ENCODE data around the gene SPP2. TPM values are rescaled to one million over a fixed set of nuclear protein-coding genes. Genes with fewer than 3 reads are reported as not detected.
A peak's percentile ranks its signal among the peaks of the same experiment; 100 is the strongest.

SPP2 gene
- total RNA-seq, 1 experiment from 2014 or later: not detected

- Mint-ChIP-seq H3K4me3 (ENCODE audit: unreplicated experiment) (no peak overlapping the region), H3K27me3 (ENCODE audit: insufficient read depth, unreplicated experiment) (no peaks in the 10 kb centered on the region), H3K27ac (ENCODE audit: low read depth, unreplicated experiment) (no peak overlapping the region), H3K36me3 (ENCODE audit: insufficient read depth, unreplicated experiment) (no peaks in the 10 kb centered on the region), H3K9me3 (ENCODE audit: unreplicated experiment) (peaks cover 15% of the 10 kb centered on the region), H3K4me1 (ENCODE audit: insufficient read depth, unreplicated experiment) (peaks cover 18% of the 10 kb centered on the region)
- intact Hi-C loops (cut with micrococcal nuclease): no loop called here
- no TSS peak for BruUV-seq (replicated peaks)
- TF ChIP-seq, protein P1, sequence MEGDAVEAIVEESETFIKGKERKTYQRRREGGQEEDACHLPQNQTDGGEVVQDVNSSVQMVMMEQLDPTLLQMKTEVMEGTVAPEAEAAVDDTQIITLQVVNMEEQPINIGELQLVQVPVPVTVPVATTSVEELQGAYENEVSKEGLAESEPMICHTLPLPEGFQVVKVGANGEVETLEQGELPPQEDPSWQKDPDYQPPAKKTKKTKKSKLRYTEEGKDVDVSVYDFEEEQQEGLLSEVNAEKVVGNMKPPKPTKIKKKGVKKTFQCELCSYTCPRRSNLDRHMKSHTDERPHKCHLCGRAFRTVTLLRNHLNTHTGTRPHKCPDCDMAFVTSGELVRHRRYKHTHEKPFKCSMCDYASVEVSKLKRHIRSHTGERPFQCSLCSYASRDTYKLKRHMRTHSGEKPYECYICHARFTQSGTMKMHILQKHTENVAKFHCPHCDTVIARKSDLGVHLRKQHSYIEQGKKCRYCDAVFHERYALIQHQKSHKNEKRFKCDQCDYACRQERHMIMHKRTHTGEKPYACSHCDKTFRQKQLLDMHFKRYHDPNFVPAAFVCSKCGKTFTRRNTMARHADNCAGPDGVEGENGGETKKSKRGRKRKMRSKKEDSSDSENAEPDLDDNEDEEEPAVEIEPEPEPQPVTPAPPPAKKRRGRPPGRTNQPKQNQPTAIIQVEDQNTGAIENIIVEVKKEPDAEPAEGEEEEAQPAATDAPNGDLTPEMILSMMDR (IDR thresholded peaks at IDR 0.05; ENCODE audit: unreplicated experiment): no peak
- CTCF ChIA-PET: interaction anchor here (0.6 to 1.1 kb wide), 3 partner anchors 13 to 821 kb away, joined by 3 read pairs; no protein-coding TSS in a partner anchor
- no peak for DNase-seq (ENCODE audit: unreplicated experiment)
- POLR2A ChIA-PET: no interaction called here
Observed at GRCh38 chr2:234046521-234046920, 4.0 kb upstream of the SPP2 start.

DNA sequence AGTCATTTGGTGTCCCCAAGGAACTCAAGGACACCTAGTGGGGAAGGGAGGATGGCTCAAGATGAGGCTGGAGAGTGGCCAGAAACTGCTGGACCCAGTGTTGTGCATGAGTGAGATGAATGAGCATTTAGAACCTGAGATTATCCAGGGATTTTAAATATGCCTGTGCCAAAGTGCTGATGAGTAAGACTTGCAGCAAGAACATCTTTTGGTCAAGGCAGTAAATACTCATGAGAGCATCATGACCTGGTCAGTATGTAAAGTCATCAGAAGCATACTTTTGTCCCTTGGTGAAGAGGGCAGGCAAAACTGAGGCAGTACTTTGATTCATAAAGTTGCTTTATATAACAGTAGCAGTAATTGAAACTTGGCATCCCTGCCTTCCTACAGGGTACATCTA lies 3.1 kb upstream of the SPP2 start:
- Mint-ChIP-seq H3K36me3 (ENCODE audit: insufficient read depth, unreplicated experiment) (no peaks in the 10 kb centered on the region), H3K27me3 (ENCODE audit: insufficient read depth, unreplicated experiment) (no peaks in the 10 kb centered on the region), H3K27ac (ENCODE audit: low read depth, unreplicated experiment) (no peak overlapping the region), H3K4me1 (ENCODE audit: insufficient read depth, unreplicated experiment) (peaks cover 18% of the 10 kb centered on the region), H3K4me3 (ENCODE audit: unreplicated experiment) (no peak overlapping the region), H3K9me3 (ENCODE audit: unreplicated experiment) (peaks cover 15% of the 10 kb centered on the region)
- CTCF ChIA-PET: interaction anchor here (0.6 to 1.1 kb wide), 3 partner anchors 12 to 820 kb away, joined by 3 to 4 read pairs (median 3); no protein-coding TSS in a partner anchor
- TF ChIP-seq, protein P1 (IDR thresholded peaks at IDR 0.05; ENCODE audit: unreplicated experiment): no peak
- intact Hi-C loops (cut with micrococcal nuclease): no loop called here
- no peak for DNase-seq (ENCODE audit: unreplicated experiment)
- BruUV-seq (replicated peaks): no TSS peak
- POLR2A ChIA-PET: no interaction called here

- ChIA-PET CTCF (interaction anchor here (0.5 to 0.7 kb wide), 2 partner anchors 66 to 155 kb away, joined by 3 to 4 read pairs; no protein-coding TSS in a partner anchor), POLR2A (interaction anchor here (0.7 kb wide), 1 partner anchor 11 kb away, joined by 3 read pairs; no protein-coding TSS in a partner anchor)
- intact Hi-C loops (cut with micrococcal nuclease): no loop called here
- DNase-seq (ENCODE audit: unreplicated experiment): peak; percentile 9
- peaks cover 15% of the 10 kb centered on the region for H3K9me3 Mint-ChIP-seq (ENCODE audit: unreplicated experiment)
- H3K4me3 Mint-ChIP-seq (ENCODE audit: unreplicated experiment): no peak overlapping the region
- H3K36me3 Mint-ChIP-seq (ENCODE audit: insufficient read depth, unreplicated experiment): no peaks in the 10 kb centered on the region
- H3K27ac Mint-ChIP-seq (ENCODE audit: low read depth, unreplicated experiment): no peak overlapping the region
- BruUV-seq (replicated peaks): no TSS peak
- H3K4me1 Mint-ChIP-seq (ENCODE audit: insufficient read depth, unreplicated experiment): peaks cover 18% of the 10 kb centered on the region
- no peaks in the 10 kb centered on the region for H3K27me3 Mint-ChIP-seq (ENCODE audit: insufficient read depth, unreplicated experiment)
- TF ChIP-seq, protein P1 (IDR thresholded peaks at IDR 0.05; ENCODE audit: unreplicated experiment): no peak
Observed at GRCh38 chr2:234048049-234048448, 2.5 kb upstream of the SPP2 start.

GRCh38 chr2:234051374-234052070 lies 1.0 kb downstream of the SPP2 start:
- Mint-ChIP-seq H3K9me3 (ENCODE audit: unreplicated experiment) (no peaks in the 10 kb centered on the region), H3K27me3 (ENCODE audit: insufficient read depth, unreplicated experiment) (no peaks in the 10 kb centered on the region), H3K4me3 (ENCODE audit: unreplicated experiment) (no peak overlapping the region), H3K4me1 (ENCODE audit: insufficient read depth, unreplicated experiment) (peaks cover 6% of the 10 kb centered on the region), H3K36me3 (ENCODE audit: insufficient read depth, unreplicated experiment) (no peaks in the 10 kb centered on the region), H3K27ac (ENCODE audit: low read depth, unreplicated experiment) (no peak overlapping the region)
- ChIA-PET CTCF (no interaction called here), POLR2A (interaction anchor here (1.8 kb wide), 1 partner anchor 11 kb away, joined by 4 read pairs; no protein-coding TSS in a partner anchor)
- no peak for DNase-seq (ENCODE audit: unreplicated experiment)
- BruUV-seq (replicated peaks): no TSS peak
- TF ChIP-seq, protein P1 (IDR thresholded peaks at IDR 0.05; ENCODE audit: unreplicated experiment): no peak
- intact Hi-C loops (cut with micrococcal nuclease): no loop called here

All from MCF 10A (cell line).